ENCODE results near the gene SERINC1. TPM values are rescaled to one million over a fixed set of nuclear protein-coding genes. Genes with fewer than 3 reads are reported as not detected.

Gene SERINC1
- total RNA-seq, 1 experiment from 2014 or later, result 65.2 TPM

DNA sequence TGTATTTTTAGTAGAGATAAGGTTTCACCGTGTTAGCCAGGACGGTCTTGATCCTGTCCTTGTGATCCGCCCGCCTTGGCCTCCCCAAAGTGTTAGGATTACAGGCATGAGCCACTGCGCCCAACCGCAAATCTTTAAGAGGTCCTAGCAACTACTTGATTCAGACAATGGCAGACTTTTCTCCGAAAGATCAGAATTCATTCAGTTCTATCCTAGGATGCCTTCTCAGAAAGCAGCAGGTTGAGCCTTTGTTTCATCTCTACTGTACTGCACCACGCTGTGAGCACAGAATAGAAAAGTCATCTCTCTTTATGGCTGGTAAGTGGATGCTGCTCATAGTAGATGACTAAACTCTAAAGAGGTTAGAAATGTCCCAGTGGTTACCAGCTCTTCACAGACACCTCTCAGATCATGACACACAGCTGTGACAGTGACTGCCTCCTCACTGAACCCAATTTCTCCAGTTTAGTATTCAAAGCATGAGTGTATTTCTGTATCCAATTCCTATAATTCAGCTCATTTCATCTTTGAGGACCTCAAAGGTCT lies 78.2 kb downstream of the SERINC1 start:
- DNase-seq (ENCODE audit: low spot score), result no peak

Other genes with a start within 250 kb of the SERINC1 start
- gene HSF2, start 72.2 kb downstream of the SERINC1 start, total RNA-seq (2014; rRNA removed; shearing (Covaris generic)), result 19.5 and 31.6 TPM in 2 replicates
- 3.1 and 5.2 TPM in 2 replicates for gene PKIB, start 138.6 kb upstream of the SERINC1 start, total RNA-seq (2014; rRNA removed; shearing (Covaris generic))

Measured in H4 (cell line).